Naive thymus-derived CD4-positive, alpha-beta T cell (primary cell): ENCODE measurements around the gene GUCD1. TPM values are rescaled to one million over a fixed set of nuclear protein-coding genes. Genes with fewer than 3 reads are reported as not detected.
"Not testable (repeated sequence)": the region's sequence is repeated elsewhere in the genome, so short reads cannot be mapped to it uniquely, and the experiment has no call there.

Source experiments
- ATAC-seq: fragments of 150-1000 bp; cut with Tn5 transposase; 2 replicates; pipeline ENCODE4 v1.10.0; 2021; ENCODE audit warnings: mild to moderate bottlenecking, moderate library complexity
- CTCF ChIA-PET: fragments of 350-600 bp; sonication (Branson Sonifier 250); formaldehyde crosslinking; loops from one replicate; lab custom pipeline; 2021; ENCODE audit warnings: antibody characterized with exemption; lab: Charles Lee
- POLR2A ChIA-PET: fragments of 350-600 bp; sonication (Branson Sonifier 250); formaldehyde crosslinking; loops from one replicate; lab custom pipeline; 2021; ENCODE audit warnings: antibody characterized with exemption, inconsistent platforms; lab: Charles Lee
- DNase-seq, 9 donors: peaks; one replicate each; pipeline versions ENCODE4 v3.0.0 to v3.0.0-alpha.2; 2020 to 2022; ENCODE audit warnings: mixed read lengths in 1 of 9
- H3K27ac ChIP-seq: one replicate; pipeline ENCODE4 v1.7.0; 2013; ENCODE audit warnings: mild to moderate bottlenecking, low read depth, low read length, moderate library complexity
- H3K27me3 ChIP-seq, 2 donors: one replicate each; pipeline ENCODE4 v1.7.0; 2013; ENCODE audit warnings: low read length in 2 of 2, mild to moderate bottlenecking in 2 of 2, moderate library complexity in 2 of 2; ENCODE audit not compliant: control insufficient read depth in 2 of 2, insufficient read depth in 2 of 2
- H3K36me3 ChIP-seq, 3 experiments: 1 replicate in 2 of 3; 2 replicates in 1 of 3; pipeline ENCODE4 v1.7.0; 2013; ENCODE audit warnings: low read length in 3 of 3, mild to moderate bottlenecking in 3 of 3, moderate library complexity in 1 of 3; ENCODE audit not compliant: insufficient read depth in 3 of 3, control insufficient read depth in 2 of 3
- H3K4me1 ChIP-seq, 2 donors: one replicate each; pipeline ENCODE4 v1.7.0; 2013; ENCODE audit warnings: low read length in 2 of 2, mild to moderate bottlenecking in 2 of 2, moderate library complexity in 1 of 2; ENCODE audit not compliant: control insufficient read depth in 2 of 2, insufficient read depth in 2 of 2
- H3K4me3 ChIP-seq: 2 replicates; pipeline ENCODE4 v1.7.0; 2013; ENCODE audit warnings: mild to moderate bottlenecking, low read length
- H3K9me3 ChIP-seq, 3 experiments: 1 replicate in 2 of 3; 2 replicates in 1 of 3; pipeline ENCODE4 v1.7.0; 2013; ENCODE audit warnings: low read length in 3 of 3; ENCODE audit not compliant: control insufficient read depth in 2 of 3
- H3K27ac Mint-ChIP-seq, 9 donors: one replicate each; pipeline ENCODE4 v1.8.0; 2020 to 2022; ENCODE audit warnings: mixed read lengths in 9 of 9, mild to moderate bottlenecking in 8 of 9, moderate library complexity in 5 of 9, inconsistent platforms in 2 of 9
- H3K27me3 Mint-ChIP-seq, 5 donors: one replicate each; pipeline ENCODE4 v1.8.0; 2021 to 2022; ENCODE audit warnings: mixed read lengths in 5 of 5, mild to moderate bottlenecking in 1 of 5
- H3K36me3 Mint-ChIP-seq, 5 donors: one replicate each; pipeline ENCODE4 v1.8.0; 2020 to 2022; ENCODE audit warnings: mixed read lengths in 5 of 5, mild to moderate bottlenecking in 3 of 5, inconsistent platforms in 1 of 5
- H3K4me1 Mint-ChIP-seq, 7 donors: one replicate each; pipeline ENCODE4 v1.8.0; 2020 to 2022; ENCODE audit warnings: mixed read lengths in 7 of 7, mild to moderate bottlenecking in 3 of 7, inconsistent platforms in 1 of 7
- H3K4me3 Mint-ChIP-seq, 10 donors: one replicate each; pipeline ENCODE4 v1.8.0; 2020 to 2022; ENCODE audit warnings: mild to moderate bottlenecking in 10 of 10, mixed read lengths in 10 of 10, moderate library complexity in 6 of 10, inconsistent platforms in 2 of 10
- H3K9me3 Mint-ChIP-seq, 11 donors: one replicate each; pipeline ENCODE4 v1.8.0; 2020 to 2022; ENCODE audit warnings: mixed read lengths in 11 of 11, mild to moderate bottlenecking in 4 of 11, inconsistent platforms in 1 of 11, moderate library complexity in 1 of 11
- intact Hi-C, 2 donors: fragments of 100-400 bp; cut with micrococcal nuclease; formaldehyde crosslinking; loops; one replicate each; pipeline ENCODE4 v1.15.1; 2023
- polyA plus RNA-seq, 2 donors: library from polyadenylated mRNA; unstranded; fragments of 300-500 nt; fragmentation: Illumina TruSeq; gene quantifications; one replicate each; pipeline ENCODE4 v1.2.3, GENCODE V29; 2021
- total RNA-seq, 6 experiments: library from RNA in 5 of 6; stranded (reverse) in 5 of 6; gene quantifications; 1 replicate in 5 of 6; 2 replicates in 1 of 6; pipeline ENCODE4 v1.2.3 and lab custom pipeline; 2021 to 2026

The GUCD1 gene
- total RNA-seq: 100 to 1,000 TPM in 1 of 5 experiments, 10 to 100 TPM in 4; 57.9 to 131 (median 63.4) TPM
- polyA plus RNA-seq: 10 to 100 TPM; 33.1 to 54.5 TPM
- total RNA-seq (lab: John Stamatoyannopoulos, UW): 78.6 reads per million, percentile 80 among the genes with 10 or more reads in this experiment

DNA sequence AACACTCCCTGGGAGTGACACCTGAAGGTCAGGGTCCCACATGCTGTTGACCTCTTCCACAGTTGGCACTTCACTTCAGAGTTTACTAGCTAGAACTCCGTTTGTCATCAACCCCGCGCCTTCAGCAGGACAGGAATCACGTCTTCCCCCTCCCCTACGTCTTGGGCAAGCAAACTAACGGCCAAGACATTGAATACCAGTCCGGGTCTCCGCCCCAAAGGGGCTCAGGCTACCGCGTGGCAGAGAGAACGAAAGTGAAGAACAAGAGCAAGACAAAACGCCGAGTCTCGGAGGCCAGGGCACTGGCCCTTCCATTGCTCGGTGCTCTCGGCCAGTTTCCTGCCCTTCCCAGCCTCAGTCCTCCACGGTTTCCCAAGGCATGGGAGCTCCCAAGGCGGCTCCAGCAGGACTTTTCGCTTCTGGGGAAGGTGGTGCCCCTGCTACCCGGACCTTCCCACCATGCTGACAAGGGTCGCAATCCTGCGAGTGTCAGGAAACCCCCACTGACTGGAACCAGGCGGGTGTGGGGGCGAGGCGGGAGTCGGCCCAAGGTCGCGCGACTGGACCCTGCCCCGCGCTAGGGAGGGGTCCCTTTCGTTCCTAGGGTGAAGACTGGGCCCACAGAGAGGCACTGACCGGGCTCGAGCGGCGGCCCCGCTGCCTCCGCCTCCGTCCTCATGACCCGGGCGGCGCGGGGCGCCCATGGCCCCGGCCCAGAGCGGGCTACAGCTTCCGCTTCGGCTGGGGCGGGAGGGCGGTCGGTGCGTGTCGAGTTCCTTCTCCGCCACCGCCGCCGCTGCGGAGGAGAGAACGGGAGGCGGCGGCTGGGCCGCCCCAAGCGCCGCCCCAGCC, at the start of gene GUCD1:
TSS of gene GUCD1 (minus strand) at position 826 of the 852 bp plus-strand sequence. CDS start at position 679, 147 bp downstream.
- Histone ChIP-seq H3K27me3 (no peaks in the 10 kb centered on the region), H3K4me1 (peaks cover 20 to 36% of the 10 kb centered on the region in 2 donors)

GRCh38 chr22:24603770-24604629, 49.1 kb upstream of the GUCD1 start:
- POLR2A ChIA-PET, H3K4me3 ChIP-seq, H3K36me3 Mint-ChIP-seq, H3K27ac ChIP-seq, H3K36me3 ChIP-seq, CTCF ChIA-PET, H3K4me1 ChIP-seq, H3K9me3 Mint-ChIP-seq, H3K9me3 ChIP-seq, H3K27me3 Mint-ChIP-seq, H3K27me3 ChIP-seq: not testable (repeated sequence)
- H3K4me1 Mint-ChIP-seq: peaks cover 18 to 50% (median 23%) of the 10 kb centered on the region in 7 donors
- peak; percentile 43 for ATAC-seq
- DNase-seq: peak in 1 of 9 donors; percentile 15
- H3K27ac Mint-ChIP-seq: peak overlapping the region; percentile 8 to 87 (median 53)
- intact Hi-C loops: loop anchor here (10.0 kb wide), 3 partner anchors 49 to 929 kb away; partner anchors contain the start of genes GUCD1 (in 1 of the 2) and SNRPD3 (in 1 of the 2)
- peak overlapping the region; percentile 38 to 73 (median 56) for H3K4me3 Mint-ChIP-seq

More for the DNA sequence above, at the start of gene GUCD1:
- DNase-seq (peak in 6 of 9 donors; percentile 1 to 43 (median 17)), ATAC-seq (no peak)
- H3K4me3 Mint-ChIP-seq: peak within 1 kb of the TSS; percentile 90 to 100 (median 98)
- Histone ChIP-seq H3K36me3 (peaks cover 6 to 46% (median 10%) of the 10 kb centered on the region in 3 experiments), H3K9me3 (no peaks in the 10 kb centered on the region), H3K4me3 (peak within 1 kb of the TSS; percentile 98), H3K27ac (peak within 1 kb of the TSS; percentile 92)
- peaks cover 44 to 79% (median 65%) of the 10 kb centered on the region in 7 donors for H3K4me1 Mint-ChIP-seq
- intact Hi-C loops: loop anchor here (1.0 to 10.0 kb wide), 16 partner anchors 50 to 1930 kb away; partner anchors contain the start of genes CABIN1 (in 2 of the 2), SPECC1L (in 2 of the 2), ADORA2A (in 1 of the 2) and DERL3 (in 1 of the 2)
- H3K27me3 Mint-ChIP-seq: no peaks in the 10 kb centered on the region
- H3K36me3 Mint-ChIP-seq: peaks cover 7 to 25% (median 14%) of the 10 kb centered on the region in 5 donors
- CTCF ChIA-PET: interaction anchor here (1.1 kb wide), 1 partner anchor 133 kb away, joined by 3 read pairs; no protein-coding TSS in a partner anchor
- POLR2A ChIA-PET: interaction anchor here (0.6 to 3.4 kb wide), 7 partner anchors 10 to 660 kb away, joined by 3 to 12 read pairs (median 5); partner anchors contain the start of genes ADORA2A and MIF
- no peaks in the 10 kb centered on the region for H3K9me3 Mint-ChIP-seq
- H3K27ac Mint-ChIP-seq: peak within 1 kb of the TSS; percentile 93 to 100 (median 98)

- H3K4me1 ChIP-seq, H3K9me3 Mint-ChIP-seq, H3K36me3 ChIP-seq, POLR2A ChIA-PET, H3K4me3 ChIP-seq, H3K27ac ChIP-seq, ATAC-seq, DNase-seq, H3K27me3 ChIP-seq, H3K27me3 Mint-ChIP-seq, H3K9me3 ChIP-seq, H3K36me3 Mint-ChIP-seq, CTCF ChIA-PET: not testable (repeated sequence)
- H3K4me1 Mint-ChIP-seq: peaks cover 18 to 48% (median 20%) of the 10 kb centered on the region in 7 donors
- H3K27ac Mint-ChIP-seq: peak within 1 kb of the TSS; percentile 10 to 87 (median 53)
- peak within 1 kb of the TSS; percentile 41 to 73 (median 56) for H3K4me3 Mint-ChIP-seq
- intact Hi-C loops: loop anchor here (10.0 kb wide), 3 partner anchors 48 to 928 kb away; partner anchors contain the start of genes GUCD1 (in 1 of the 2) and SNRPD3 (in 1 of the 2)
Observed at GRCh38 chr22:24602847-24603769, 48.2 kb upstream of the GUCD1 start, which contains the start of gene GGT1. GGT1 (plus strand) TSS chr22:24603193; CDS start chr22:24611082, 7,889 bp downstream.

DNA sequence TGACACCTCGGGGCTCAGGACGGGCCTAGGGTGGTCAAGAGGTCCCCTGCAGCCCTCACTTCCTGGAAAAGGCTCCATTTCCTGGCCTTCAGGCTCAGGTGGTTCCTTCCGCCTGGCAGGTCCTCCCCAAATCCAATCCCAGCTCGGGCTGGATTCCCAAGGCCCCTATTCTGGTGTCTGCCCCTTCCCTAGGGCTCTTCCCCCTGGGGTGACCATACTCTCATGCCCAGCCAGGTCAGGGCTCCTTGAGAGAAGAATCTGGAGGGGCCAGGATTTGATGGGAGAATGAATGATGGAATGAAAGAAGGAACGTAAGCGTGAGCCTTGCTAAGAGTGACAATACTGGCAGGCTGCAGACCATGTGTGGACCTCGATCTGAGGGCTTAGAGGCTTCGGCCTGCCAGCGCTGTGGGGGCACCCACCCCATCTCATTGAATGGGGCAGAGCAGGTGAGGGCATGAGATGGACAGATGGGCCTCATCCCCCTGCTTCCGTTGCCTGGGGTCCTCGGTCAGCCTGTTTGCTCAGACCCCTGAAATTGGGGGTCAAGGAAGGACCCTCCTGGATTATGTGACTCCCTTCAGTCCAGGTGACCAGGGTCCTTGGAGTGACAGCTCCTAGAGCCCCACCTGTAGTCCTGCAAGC, 47.3 kb upstream of the GUCD1 start:
- intact Hi-C loops: loop anchor here (10.0 kb wide), 3 partner anchors 47 to 927 kb away; partner anchors contain the start of genes GUCD1 (in 1 of the 2) and SNRPD3 (in 1 of the 2)
- peak overlapping the region in 2 of 9 donors; percentile 43 to 49 for H3K27ac Mint-ChIP-seq
- POLR2A ChIA-PET: interaction anchor here (0.6 kb wide), 1 partner anchor 35 kb away, joined by 5 read pairs; no protein-coding TSS in a partner anchor

More for the DNA sequence above, 47.3 kb upstream of the GUCD1 start:
- H3K27me3 ChIP-seq, ATAC-seq, H3K27ac ChIP-seq, H3K9me3 ChIP-seq, H3K36me3 ChIP-seq, H3K36me3 Mint-ChIP-seq, H3K4me3 ChIP-seq, H3K9me3 Mint-ChIP-seq, H3K27me3 Mint-ChIP-seq, H3K4me1 ChIP-seq, CTCF ChIA-PET, DNase-seq: not testable (repeated sequence)
- Mint-ChIP-seq H3K4me3 (peak overlapping the region in 2 of 10 donors; percentile 25 to 38), H3K4me1 (peaks cover 14 to 42% (median 19%) of the 10 kb centered on the region in 7 donors)
